ENCODE data around the gene ARHGEF19. TPM values are rescaled to one million over a fixed set of nuclear protein-coding genes. Genes with fewer than 3 reads are reported as not detected.

ARHGEF19 gene
- total RNA-seq, 1 experiment from 2014 or later, result 38.5 TPM

GRCh38 chr1:16183765-16184556, 28.5 kb downstream of the ARHGEF19 start:
- TF ChIP-seq EZH2 (IDR thresholded peaks at IDR 0.05; ENCODE audit: low read depth), result no peak
- no peak for TF ChIP-seq CTCF (conservative IDR thresholded peaks at IDR 0.05)
- BruUV-seq (replicated peaks), result no TSS peak
- no peaks in the 10 kb centered on the region for H3K27me3 ChIP-seq (ENCODE audit: insufficient read depth, low read depth)
- H3K9me3 ChIP-seq (ENCODE audit: insufficient read depth, low read depth), result no peaks in the 10 kb centered on the region
- peaks cover 85% of the 10 kb centered on the region for H3K4me1 ChIP-seq (replicated peaks; ENCODE audit: insufficient read depth)
- H3K79me2 ChIP-seq (ENCODE audit: low read depth), result peaks cover 21% of the 10 kb centered on the region; the same call in 1 of the 2 replicates
- H3F3A ChIP-seq (ENCODE audit: insufficient read depth, low read depth), result peaks cover 64% of the 10 kb centered on the region
- no peak overlapping the region; the same call in 1 of the 2 replicates for H3K4me3 ChIP-seq
- peak overlapping the region; percentile 93 for H3K27ac ChIP-seq
- CTCF ChIA-PET, result interaction anchor here (0.6 kb wide), 1 partner anchor 15 kb away, joined by 3 read pairs; no protein-coding TSS in a partner anchor
- no peaks in the 10 kb centered on the region for H3K36me3 ChIP-seq (ENCODE audit: low read depth)
- POLR2A ChIA-PET (ENCODE audit: unreplicated experiment), result no interaction called here
- peak overlapping the region; percentile 78 for H3K4me2 ChIP-seq
- H3K9me2 ChIP-seq (ENCODE audit: insufficient read depth), result no peaks in the 10 kb centered on the region
- H4K20me1 ChIP-seq (ENCODE audit: insufficient read depth), result no peaks in the 10 kb centered on the region
- DNase-seq, result peak in 1 of 2 experiments; percentile 44
- no peak overlapping the region for H2AFZ ChIP-seq
- intact Hi-C loops (cut with micrococcal nuclease; ENCODE audit: unreplicated experiment), result loop anchor here (1.0 to 2.0 kb wide), 2 partner anchors 11 to 27 kb away; partner anchors contain the start of gene EPHA2

- Histone ChIP-seq H3K4me3 (no peak overlapping the region; the same call in 1 of the 2 replicates), H3K27me3 (ENCODE audit: insufficient read depth, low read depth) (no peaks in the 10 kb centered on the region), H3K4me2 (peak overlapping the region; percentile 78), H4K20me1 (ENCODE audit: insufficient read depth) (no peaks in the 10 kb centered on the region), H3K4me1 (replicated peaks; ENCODE audit: insufficient read depth) (peaks cover 85% of the 10 kb centered on the region), H3K36me3 (ENCODE audit: low read depth) (no peaks in the 10 kb centered on the region), H3K79me2 (ENCODE audit: low read depth) (peaks cover 18% of the 10 kb centered on the region; the same call in 1 of the 2 replicates), H3K27ac (peak overlapping the region; percentile 93), H3K9me3 (ENCODE audit: insufficient read depth, low read depth) (no peaks in the 10 kb centered on the region), H3K9me2 (ENCODE audit: insufficient read depth) (no peaks in the 10 kb centered on the region), H2AFZ (no peak overlapping the region), H3F3A (ENCODE audit: insufficient read depth, low read depth) (peaks cover 64% of the 10 kb centered on the region)
- intact Hi-C loops (cut with micrococcal nuclease; ENCODE audit: unreplicated experiment), result loop anchor here (1.0 to 2.0 kb wide), 2 partner anchors 10 to 26 kb away; partner anchors contain the start of gene EPHA2
- no peak for TF ChIP-seq CTCF (conservative IDR thresholded peaks at IDR 0.05)
- TF ChIP-seq EZH2 (IDR thresholded peaks at IDR 0.05; ENCODE audit: low read depth), result no peak
- peak; percentile 47 to 90 for DNase-seq
- CTCF ChIA-PET, result no interaction called here
- POLR2A ChIA-PET (ENCODE audit: unreplicated experiment), result no interaction called here
- no TSS peak for BruUV-seq (replicated peaks)
Measured at GRCh38 chr1:16183179-16183578, 29.3 kb downstream of the ARHGEF19 start.

GRCh38 chr1:16181887-16182719, 30.3 kb downstream of the ARHGEF19 start:
- Histone ChIP-seq H3K4me2 (peak overlapping the region; percentile 78), H3K4me3 (peak overlapping the region; percentile 39; the same call in 1 of the 2 replicates), H3K9me3 (ENCODE audit: insufficient read depth, low read depth) (no peaks in the 10 kb centered on the region), H2AFZ (no peak overlapping the region), H3K79me2 (ENCODE audit: low read depth) (peaks cover 18% of the 10 kb centered on the region), H3K9me2 (ENCODE audit: insufficient read depth) (no peaks in the 10 kb centered on the region), H3F3A (ENCODE audit: insufficient read depth, low read depth) (peaks cover 61% of the 10 kb centered on the region), H3K4me1 (replicated peaks; ENCODE audit: insufficient read depth) (peaks cover 86% of the 10 kb centered on the region), H3K36me3 (ENCODE audit: low read depth) (no peaks in the 10 kb centered on the region), H3K27ac (peak overlapping the region; percentile 93), H3K27me3 (ENCODE audit: insufficient read depth, low read depth) (no peaks in the 10 kb centered on the region), H4K20me1 (ENCODE audit: insufficient read depth) (no peaks in the 10 kb centered on the region)
- ChIA-PET CTCF (interaction anchor here (0.9 to 1.2 kb wide), 2 partner anchors 27 to 37 kb away, joined by 3 to 5 read pairs; no protein-coding TSS in a partner anchor), POLR2A (ENCODE audit: unreplicated experiment) (interaction anchor here (0.6 to 1.2 kb wide), 4 partner anchors 9 to 174 kb away, joined by 3 to 5 read pairs (median 4); no protein-coding TSS in a partner anchor)
- TF ChIP-seq CTCF (conservative IDR thresholded peaks at IDR 0.05) (no peak), EZH2 (IDR thresholded peaks at IDR 0.05; ENCODE audit: low read depth) (no peak)
- peak; percentile 86 to 90 for DNase-seq
- BruUV-seq (replicated peaks), result TSS peak; percentile 84
- intact Hi-C loops (cut with micrococcal nuclease; ENCODE audit: unreplicated experiment), result loop anchor here (2.0 kb wide), 1 partner anchor 25 kb away; the partner anchor contains the start of gene EPHA2
